ENCODE measurements around the gene COL5A1. TPM values are rescaled to one million over a fixed set of nuclear protein-coding genes. Genes with fewer than 3 reads are reported as not detected.

Gene COL5A1
- total RNA-seq, 1 donor from 2014 or later = 28.9 TPM

- no peak overlapping the region for H3K27ac Mint-ChIP-seq (ENCODE audit: unreplicated experiment)
- no peak overlapping the region for H3K4me3 Mint-ChIP-seq (ENCODE audit: unreplicated experiment)
- H3K9me3 Mint-ChIP-seq (ENCODE audit: unreplicated experiment) = peaks cover 7% of the 10 kb centered on the region
- peaks cover 4% of the 10 kb centered on the region for H3K27me3 Mint-ChIP-seq (ENCODE audit: unreplicated experiment)
- peaks cover 8% of the 10 kb centered on the region for H3K4me1 Mint-ChIP-seq (ENCODE audit: low read depth, unreplicated experiment)
- peaks cover 16% of the 10 kb centered on the region for H3K36me3 Mint-ChIP-seq (ENCODE audit: unreplicated experiment)
- no peak for TF ChIP-seq CTCF (IDR thresholded peaks at IDR 0.05; ENCODE audit: partially characterized antibody, unreplicated experiment)
- DNase-seq = no peak
These were observed 68.1 kb downstream of the COL5A1 start for GRCh38 chr9:134709512-134710270.

GRCh38 chr9:134710271-134710540 is 68.6 kb downstream of the COL5A1 start:
- peaks cover 8% of the 10 kb centered on the region for H3K4me1 Mint-ChIP-seq (ENCODE audit: low read depth, unreplicated experiment)
- H3K36me3 Mint-ChIP-seq (ENCODE audit: unreplicated experiment) = peaks cover 21% of the 10 kb centered on the region
- no peak overlapping the region for H3K27ac Mint-ChIP-seq (ENCODE audit: unreplicated experiment)
- H3K4me3 Mint-ChIP-seq (ENCODE audit: unreplicated experiment) = no peak overlapping the region
- H3K9me3 Mint-ChIP-seq (ENCODE audit: unreplicated experiment) = peaks cover 9% of the 10 kb centered on the region
- DNase-seq = no peak
- peaks cover 4% of the 10 kb centered on the region for H3K27me3 Mint-ChIP-seq (ENCODE audit: unreplicated experiment)
- no peak for TF ChIP-seq CTCF (IDR thresholded peaks at IDR 0.05; ENCODE audit: partially characterized antibody, unreplicated experiment)

DNA sequence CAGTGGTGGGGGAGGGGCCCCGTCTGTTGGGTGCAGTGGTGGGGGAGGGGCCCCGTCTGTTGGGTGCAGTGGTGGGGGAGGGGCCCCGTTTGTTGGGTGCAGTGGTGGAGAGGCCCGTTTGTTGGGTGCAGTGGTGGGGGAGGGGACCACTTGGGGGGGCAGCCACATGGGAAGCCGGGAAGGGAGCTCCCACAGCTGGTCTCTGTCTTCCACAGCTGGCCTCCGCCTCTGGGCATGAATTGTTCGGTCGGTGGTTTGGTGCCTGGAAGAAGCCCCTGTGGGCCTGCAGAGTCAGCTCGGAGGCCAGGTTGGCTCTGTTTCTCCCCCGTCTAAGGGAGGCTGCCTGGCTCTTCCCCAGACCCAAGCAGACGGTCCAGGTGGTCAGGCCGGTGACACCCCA is 69.3 kb downstream of the COL5A1 start:
- Mint-ChIP-seq H3K27ac (ENCODE audit: unreplicated experiment) (no peak overlapping the region), H3K4me3 (ENCODE audit: unreplicated experiment) (no peak overlapping the region), H3K4me1 (ENCODE audit: low read depth, unreplicated experiment) (peaks cover 11% of the 10 kb centered on the region)

DNA sequence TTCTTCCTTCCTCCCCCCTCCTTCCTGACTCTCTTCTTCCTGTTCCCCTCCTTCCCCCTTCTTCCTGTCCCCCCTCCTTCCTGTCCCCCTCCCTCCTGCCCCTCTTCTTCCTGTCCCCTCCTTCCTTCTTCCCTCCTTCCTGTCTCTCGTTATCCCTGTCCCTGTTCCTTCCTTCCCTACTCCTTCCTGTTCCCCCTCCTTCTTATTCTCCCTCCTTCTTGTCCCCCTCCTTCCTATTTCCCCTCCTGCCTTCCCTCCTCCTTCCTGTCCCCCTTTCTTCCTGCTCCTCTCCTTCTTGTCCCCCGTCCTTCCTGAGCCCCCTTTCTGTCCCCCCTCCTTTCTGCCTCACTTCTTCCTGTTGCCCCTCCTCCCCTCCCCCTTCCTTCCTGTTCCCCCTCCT is 70.6 kb downstream of the COL5A1 start:
- no peak for DNase-seq

More for the DNA sequence above, 69.3 kb downstream of the COL5A1 start:
- Mint-ChIP-seq H3K27me3 (ENCODE audit: unreplicated experiment) (peaks cover 4% of the 10 kb centered on the region), H3K36me3 (ENCODE audit: unreplicated experiment) (peaks cover 27% of the 10 kb centered on the region), H3K9me3 (ENCODE audit: unreplicated experiment) (peaks cover 11% of the 10 kb centered on the region)
- DNase-seq = no peak
- no peak for TF ChIP-seq CTCF (IDR thresholded peaks at IDR 0.05; ENCODE audit: partially characterized antibody, unreplicated experiment)

More for the DNA sequence above, 70.6 kb downstream of the COL5A1 start:
- Mint-ChIP-seq H3K27me3 (ENCODE audit: unreplicated experiment) (peaks cover 4% of the 10 kb centered on the region), H3K36me3 (ENCODE audit: unreplicated experiment) (peaks cover 29% of the 10 kb centered on the region), H3K4me1 (ENCODE audit: low read depth, unreplicated experiment) (peaks cover 11% of the 10 kb centered on the region), H3K4me3 (ENCODE audit: unreplicated experiment) (no peak overlapping the region), H3K9me3 (ENCODE audit: unreplicated experiment) (peaks cover 11% of the 10 kb centered on the region), H3K27ac (ENCODE audit: unreplicated experiment) (no peak overlapping the region)
- TF ChIP-seq CTCF (IDR thresholded peaks at IDR 0.05; ENCODE audit: partially characterized antibody, unreplicated experiment) = no peak

Measured in glutamatergic neuron (in vitro differentiated cells).